Measurements from ENCODE around the gene LMF2.

The LMF2 gene

GRCh38 chr22:50507421-50507990, at the start of gene LMF2:
Gene LMF2 (minus strand): TSS chr22:50507702. CDS start chr22:50507675, 27 bp downstream.
- no peak for DNase-seq

GRCh38 chr22:50556703-50557102, 49.2 kb upstream of the LMF2 start:
- no peak for DNase-seq

- no peak for DNase-seq
Observed at GRCh38 chr22:50553310-50553709, 45.8 kb upstream of the LMF2 start.

- DNase-seq = no peak
Observed at GRCh38 chr22:50551160-50551752, 43.8 kb upstream of the LMF2 start.

- DNase-seq = no peak
Observed at GRCh38 chr22:50550395-50550794, 42.9 kb upstream of the LMF2 start.

GRCh38 chr22:50548921-50549790, 41.7 kb upstream of the LMF2 start:
- DNase-seq = no peak

- DNase-seq = no peak
Observed at GRCh38 chr22:50548040-50548920, 40.8 kb upstream of the LMF2 start.

- no peak for DNase-seq
Observed at GRCh38 chr22:50547263-50547985, 39.9 kb upstream of the LMF2 start.

- no peak for DNase-seq
Observed at GRCh38 chr22:50546326-50547262, 39.1 kb upstream of the LMF2 start.

- DNase-seq = peak; percentile 42
Observed at GRCh38 chr22:50545522-50546325, 38.2 kb upstream of the LMF2 start, which contains the start of gene KLHDC7B. Gene KLHDC7B (plus strand): TSS chr22:50545899. CDS start chr22:50546244, 345 bp downstream.

GRCh38 chr22:50544746-50545253, 37.3 kb upstream of the LMF2 start:
- DNase-seq = no peak

GRCh38 chr22:50544078-50544745, 36.7 kb upstream of the LMF2 start:
- DNase-seq = peak; percentile 83

GRCh38 chr22:50542416-50542927, 35.0 kb upstream of the LMF2 start:
- DNase-seq = no peak

- DNase-seq = peak; percentile 50
Observed at GRCh38 chr22:50541667-50542026, 34.1 kb upstream of the LMF2 start.

GRCh38 chr22:50540381-50540780, 32.9 kb upstream of the LMF2 start:
- DNase-seq = no peak

- DNase-seq = no peak
Observed at GRCh38 chr22:50537765-50538164, 30.3 kb upstream of the LMF2 start.

- no peak for DNase-seq
Observed at GRCh38 chr22:50536226-50536625, 28.7 kb upstream of the LMF2 start.

GRCh38 chr22:50535113-50535512, 27.6 kb upstream of the LMF2 start:
- no peak for DNase-seq

All from NK-92 treated with Interleukin-12 subunit alpha and Interleukin-12 subunit beta, amount 100 ng/mL, for 24 hours (cell line).